A549 (cell line): ENCODE data around the gene NOS1AP. TPM values are rescaled to one million over a fixed set of nuclear protein-coding genes. Genes with fewer than 3 reads are reported as not detected.
"Not testable (repeated sequence)": the region's sequence is repeated elsewhere in the genome, so short reads cannot be mapped to it uniquely, and the experiment has no call there.

ENCODE experiments used
- ATAC-seq, 2 experiments: fragments of 200-7000 bp in 1 of 2; fragments of >200 bp in 1 of 2; cut with Nextera tagmentation in 1 of 2; cut with Tn5 transposase in 1 of 2; 3 replicates each; pipeline versions ENCODE4 v1.8.0 to v1.9.1; 2018 to 2020; ENCODE audit warnings: mild to moderate bottlenecking in 1 of 2, moderate library complexity in 1 of 2
- CTCF ChIA-PET: fragments of 300-600 bp; sonication (Branson Sonifier 250); formaldehyde crosslinking; extraction: SDS; loops from one replicate; lab custom pipeline; 2021; ENCODE audit warnings: antibody characterized with exemption, inconsistent platforms; lab: Yijun Ruan, JAX
- POLR2A ChIA-PET: fragments of 350-600 bp; formaldehyde crosslinking; extraction: SDS; loops from one replicate; lab custom pipeline; 2021; ENCODE audit warnings: antibody characterized with exemption, inconsistent platforms; lab: Yijun Ruan, JAX
- DNase-seq, 2 experiments: peaks; one replicate each; pipeline versions ENCODE4 v3.0.0 to v3.0.0-alpha.2; 2011 to 2016; ENCODE audit warnings: low read depth in 1 of 2, low spot score in 1 of 2
- FAIRE-seq: peaks from 2 replicates; lab custom pipeline; 2011; peaks lifted over from hg19 to GRCh38; lab: Jason Lieb, UNC
- H3K27ac ChIP-seq, 2 experiments: fragments of >200 bp; sonication (Bioruptor Twin); formaldehyde crosslinking; 3 replicates each; pipeline ENCODE4 v1.5.1; 2016 to 2017
- H3K4me1 ChIP-seq: fragments of >200 bp; sonication (Bioruptor Twin); formaldehyde crosslinking; 3 replicates; pipeline ENCODE4 v1.6.1; 2016
- H3K4me2 ChIP-seq: fragments of >200 bp; sonication (Bioruptor Twin); formaldehyde crosslinking; 3 replicates; pipeline ENCODE4 v1.6.1; 2016
- H3K4me3 ChIP-seq: fragments of >200 bp; sonication (Bioruptor Twin); formaldehyde crosslinking; 3 replicates; pipeline ENCODE4 v1.5.1; 2016
- H3K9me3 ChIP-seq: fragments of >200 bp; sonication (Bioruptor Twin); formaldehyde crosslinking; 3 replicates; pipeline ENCODE4 v1.6.1; 2016
- CHD4 ChIP-seq: fragments of 200-600 bp; sonication (generic); IDR thresholded peaks from 2 replicates; pipeline ENCODE4 v1.6.1; 2016; ENCODE audit warnings: antibody characterized with exemption, mild to moderate bottlenecking, borderline replicate concordance
- EHF ChIP-seq: fragments of 250-450 bp; sonication (Bioruptor Pico); IDR thresholded peaks from 2 replicates; pipeline ENCODE4 v1.5.0; 2020; ENCODE audit warnings: mild to moderate bottlenecking
- EP300 ChIP-seq, 2 experiments: fragments of >200 bp; sonication (Bioruptor Twin); formaldehyde crosslinking; IDR thresholded peaks; 2 replicates in 1 of 2; 3 replicates in 1 of 2; pipeline ENCODE4 v1.6.1; 2016 to 2017
- ESRRA ChIP-seq: fragments of 150-350 bp; IDR thresholded peaks from 2 replicates; pipeline ENCODE4 v1.6.1; 2014; ENCODE audit warnings: mild to moderate bottlenecking, low read length, borderline replicate concordance
- HES2 ChIP-seq: fragments of >200 bp; sonication (Bioruptor Twin); formaldehyde crosslinking; IDR thresholded peaks from 2 replicates; pipeline ENCODE4 v1.6.1; 2016
- HEYL ChIP-seq: fragments of 250-450 bp; sonication (Bioruptor Pico); IDR thresholded peaks from 2 replicates; pipeline ENCODE4 v1.8.0; 2021; ENCODE audit warnings: mild to moderate bottlenecking, moderate library complexity
- KDM1A ChIP-seq: fragments of 200-600 bp; sonication (generic); IDR thresholded peaks from 2 replicates; pipeline ENCODE4 v1.6.1; 2016; ENCODE audit warnings: low read depth, mild to moderate bottlenecking
- MAFK ChIP-seq: fragments of 450-650 bp; IDR thresholded peaks from 2 replicates; pipeline ENCODE4 v1.6.1; 2014; ENCODE audit not compliant: partially characterized antibody
- MAZ ChIP-seq: fragments of 150-350 bp; IDR thresholded peaks from 2 replicates; pipeline ENCODE4 v1.6.1; 2014; ENCODE audit warnings: antibody characterized with exemption, low read depth, low read length, borderline replicate concordance
- NFE2L2 ChIP-seq: fragments of 150-350 bp; conservative IDR thresholded peaks from 2 replicates; pipeline ENCODE4 v1.6.1; 2014; ENCODE audit warnings: low read length
- NPAS2 ChIP-seq: fragments of 250-450 bp; sonication (Bioruptor Pico); IDR thresholded peaks from 2 replicates; pipeline ENCODE4 v1.8.0; 2022; ENCODE audit warnings: mild to moderate bottlenecking, moderate library complexity, borderline replicate concordance
- POLR2AphosphoS2 ChIP-seq: conservative IDR thresholded peaks from 2 replicates; pipeline ENCODE4 v1.6.1; 2012; ENCODE audit warnings: low read length, improper control_type of control experiment, inconsistent platforms
- SMC3 ChIP-seq: fragments of >200 bp; sonication (Bioruptor Twin); formaldehyde crosslinking; IDR thresholded peaks from 3 replicates; pipeline ENCODE4 v1.6.1; 2018; ENCODE audit warnings: inconsistent platforms
- USF2 ChIP-seq: fragments of 450-650 bp; IDR thresholded peaks from 2 replicates; pipeline ENCODE4 v1.6.1; 2014; ENCODE audit warnings: antibody characterized with exemption
- ZC3H11A ChIP-seq: fragments of 450-650 bp; IDR thresholded peaks from 2 replicates; pipeline ENCODE4 v1.6.1; 2014; ENCODE audit warnings: antibody characterized with exemption, mild to moderate bottlenecking
- ZFP36 ChIP-seq: fragments of 450-650 bp; IDR thresholded peaks from 2 replicates; pipeline ENCODE4 v1.6.1; 2014; ENCODE audit warnings: borderline replicate concordance; ENCODE audit not compliant: partially characterized antibody
- ZNF302 ChIP-seq: fragments of 250-450 bp; sonication (Bioruptor Pico); IDR thresholded peaks from 2 replicates; pipeline ENCODE4 v1.9.0; 2021; ENCODE audit warnings: inconsistent platforms, mild to moderate bottlenecking, moderate library complexity
- WGBS: methylation state at CpG from one replicate; pipeline ENCODE4 v1.1.6; 2017; ENCODE audit errors: missing lambda C conversion rate; 5-methylcytosine and 5-hydroxymethylcytosine counted together
- polyA plus RNA-seq, 4 experiments: library from polyadenylated mRNA; depleted of rRNA in 3 of 4; stranded (reverse); fragments of >200 nt; fragmentation: RNase III in 1 of 4; extraction: RNeasy Plus Mini Kit Qiagen cat#74134 plus additional on column Dnase treatment in 1 of 4; gene quantifications; 2 replicates in 3 of 4; 3 replicates in 1 of 4; pipeline ENCODE4 v1.2.3, GENCODE V29; 2011 to 2017
- TF ChIP-seq, protein P1 (sequence below): IDR thresholded peaks from 2 replicates; pipeline ENCODE4 v1.6.1; 2012
- TF ChIP-seq, protein P2 (sequence below): fragments of >200 bp; sonication (Bioruptor Twin); formaldehyde crosslinking; IDR thresholded peaks from 3 replicates; pipeline ENCODE4 v1.5.1; 2016

The NOS1AP gene
- polyA plus RNA-seq, 2 of the 4 experiments (the other 2 are of a cell fraction), result 0.17 to 0.25 TPM

- ChIA-PET CTCF (interaction anchor here (0.6 to 1.0 kb wide), 4 partner anchors 10 to 294 kb away, joined by 3 to 7 read pairs (median 4); no protein-coding TSS in a partner anchor), POLR2A (no interaction called here)
- FAIRE-seq (no peak), DNase-seq (peak; percentile 33 to 64), ATAC-seq (peak; percentile 44 to 68; a peak in 4 of 6 replicates)
- H3K9me3 ChIP-seq, result no peaks in the 10 kb centered on the region
- TF ChIP-seq NPAS2 (CRISPR knock-in tag), result no peak
- no peak for TF ChIP-seq ZNF302 (CRISPR knock-in tag)
- TF ChIP-seq EP300 (IDR thresholded peaks at IDR 0.05), result no peak
- TF ChIP-seq SMC3, result no peak
- TF ChIP-seq MAZ, result no peak
- TF ChIP-seq NFE2L2, result no peak
- H3K4me2 ChIP-seq, result peak overlapping the region; percentile 50
- 22% methylated on average over 11 of the region's 11 CpGs for WGBS
- H3K27ac ChIP-seq, result peak overlapping the region; percentile 40 to 52; a peak in 5 of 6 replicates
- H3K4me1 ChIP-seq, result peaks cover 12% of the 10 kb centered on the region
- H3K4me3 ChIP-seq, result no peak overlapping the region
These were observed 280.3 kb downstream of the NOS1AP start for GRCh38 chr1:162349635-162350330.

GRCh38 chr1:162351246-162351842, 281.9 kb downstream of the NOS1AP start:
- ATAC-seq (no peak), DNase-seq (no peak), FAIRE-seq (no peak)
- ChIA-PET POLR2A (no interaction called here), CTCF (no interaction called here)
- 60% methylated on average over 6 of the region's 6 CpGs for WGBS
- Histone ChIP-seq H3K4me3 (no peak overlapping the region), H3K4me1 (peaks cover 12% of the 10 kb centered on the region), H3K9me3 (no peaks in the 10 kb centered on the region), H3K4me2 (no peak overlapping the region), H3K27ac (no peak overlapping the region)
- TF ChIP-seq HEYL, result no peak
- TF ChIP-seq ZC3H11A, result no peak
- TF ChIP-seq, protein P1, sequence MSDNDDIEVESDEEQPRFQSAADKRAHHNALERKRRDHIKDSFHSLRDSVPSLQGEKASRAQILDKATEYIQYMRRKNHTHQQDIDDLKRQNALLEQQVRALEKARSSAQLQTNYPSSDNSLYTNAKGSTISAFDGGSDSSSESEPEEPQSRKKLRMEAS, result no peak
- TF ChIP-seq POLR2AphosphoS2, result no peak
- no peak for TF ChIP-seq ESRRA
- no peak for TF ChIP-seq CHD4
- TF ChIP-seq HES2, result no peak
- TF ChIP-seq USF2, result no peak
- no peak for TF ChIP-seq MAFK
- no peak for TF ChIP-seq KDM1A
- TF ChIP-seq, protein P2, sequence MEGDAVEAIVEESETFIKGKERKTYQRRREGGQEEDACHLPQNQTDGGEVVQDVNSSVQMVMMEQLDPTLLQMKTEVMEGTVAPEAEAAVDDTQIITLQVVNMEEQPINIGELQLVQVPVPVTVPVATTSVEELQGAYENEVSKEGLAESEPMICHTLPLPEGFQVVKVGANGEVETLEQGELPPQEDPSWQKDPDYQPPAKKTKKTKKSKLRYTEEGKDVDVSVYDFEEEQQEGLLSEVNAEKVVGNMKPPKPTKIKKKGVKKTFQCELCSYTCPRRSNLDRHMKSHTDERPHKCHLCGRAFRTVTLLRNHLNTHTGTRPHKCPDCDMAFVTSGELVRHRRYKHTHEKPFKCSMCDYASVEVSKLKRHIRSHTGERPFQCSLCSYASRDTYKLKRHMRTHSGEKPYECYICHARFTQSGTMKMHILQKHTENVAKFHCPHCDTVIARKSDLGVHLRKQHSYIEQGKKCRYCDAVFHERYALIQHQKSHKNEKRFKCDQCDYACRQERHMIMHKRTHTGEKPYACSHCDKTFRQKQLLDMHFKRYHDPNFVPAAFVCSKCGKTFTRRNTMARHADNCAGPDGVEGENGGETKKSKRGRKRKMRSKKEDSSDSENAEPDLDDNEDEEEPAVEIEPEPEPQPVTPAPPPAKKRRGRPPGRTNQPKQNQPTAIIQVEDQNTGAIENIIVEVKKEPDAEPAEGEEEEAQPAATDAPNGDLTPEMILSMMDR, result no peak
- no peak for TF ChIP-seq NFE2L2
- TF ChIP-seq EHF, result no peak
- no peak for TF ChIP-seq ZFP36

- FAIRE-seq, H3K4me2 ChIP-seq, H3K4me3 ChIP-seq, ATAC-seq, H3K9me3 ChIP-seq, CTCF ChIA-PET, H3K27ac ChIP-seq, DNase-seq, POLR2A ChIA-PET: not testable (repeated sequence)
- 88% methylated on average over 3 of the region's 4 CpGs for WGBS
- H3K4me1 ChIP-seq, result peaks cover 12% of the 10 kb centered on the region
These were observed 282.4 kb downstream of the NOS1AP start for GRCh38 chr1:162351874-162352273.
